ENCODE data around the gene DCPS.
"Not testable (repeated sequence)": the region's sequence is repeated elsewhere in the genome, so short reads cannot be mapped to it uniquely, and the experiment has no call there.

Gene DCPS

DNA sequence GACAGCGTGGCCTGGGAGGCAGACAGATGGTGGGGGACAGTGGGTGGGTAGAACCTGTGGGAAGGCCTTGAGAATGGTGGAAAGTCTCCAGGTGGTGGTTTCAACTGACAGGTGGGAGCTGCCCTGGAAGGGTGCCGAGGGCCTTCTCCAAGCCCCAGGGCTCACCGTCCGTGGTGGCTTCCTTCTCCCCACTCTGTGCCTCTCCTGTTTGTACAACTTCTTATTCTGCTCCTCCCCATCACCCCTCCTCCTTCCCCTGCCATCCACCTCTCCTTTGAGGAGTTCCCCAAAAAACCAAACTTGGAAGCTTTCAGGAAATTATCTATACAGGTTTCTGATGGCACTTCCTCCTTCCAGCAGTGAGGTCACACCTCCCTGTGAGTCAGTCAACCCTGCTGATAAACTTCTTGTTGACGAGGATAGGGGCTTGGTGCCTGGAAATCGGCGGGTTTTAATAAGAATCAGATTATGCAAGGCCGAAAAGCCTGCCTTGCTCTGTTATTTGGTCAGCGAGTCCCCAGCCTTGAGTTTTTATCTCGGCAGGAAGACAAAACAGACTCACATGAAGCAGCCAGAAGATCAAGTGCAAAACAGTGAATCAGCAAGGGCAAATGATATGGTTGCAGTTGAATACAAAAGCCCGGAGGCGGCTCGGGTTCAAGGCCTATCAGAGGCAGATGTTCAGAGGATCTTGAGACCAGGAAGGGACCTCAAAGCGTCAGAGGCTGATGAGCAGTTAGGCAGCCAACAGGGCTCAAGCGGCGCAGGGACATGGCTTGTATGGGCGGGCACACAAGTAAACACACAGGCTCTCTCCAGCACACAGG, 42.1 kb downstream of the DCPS start:
- TF ChIP-seq, protein P1, sequence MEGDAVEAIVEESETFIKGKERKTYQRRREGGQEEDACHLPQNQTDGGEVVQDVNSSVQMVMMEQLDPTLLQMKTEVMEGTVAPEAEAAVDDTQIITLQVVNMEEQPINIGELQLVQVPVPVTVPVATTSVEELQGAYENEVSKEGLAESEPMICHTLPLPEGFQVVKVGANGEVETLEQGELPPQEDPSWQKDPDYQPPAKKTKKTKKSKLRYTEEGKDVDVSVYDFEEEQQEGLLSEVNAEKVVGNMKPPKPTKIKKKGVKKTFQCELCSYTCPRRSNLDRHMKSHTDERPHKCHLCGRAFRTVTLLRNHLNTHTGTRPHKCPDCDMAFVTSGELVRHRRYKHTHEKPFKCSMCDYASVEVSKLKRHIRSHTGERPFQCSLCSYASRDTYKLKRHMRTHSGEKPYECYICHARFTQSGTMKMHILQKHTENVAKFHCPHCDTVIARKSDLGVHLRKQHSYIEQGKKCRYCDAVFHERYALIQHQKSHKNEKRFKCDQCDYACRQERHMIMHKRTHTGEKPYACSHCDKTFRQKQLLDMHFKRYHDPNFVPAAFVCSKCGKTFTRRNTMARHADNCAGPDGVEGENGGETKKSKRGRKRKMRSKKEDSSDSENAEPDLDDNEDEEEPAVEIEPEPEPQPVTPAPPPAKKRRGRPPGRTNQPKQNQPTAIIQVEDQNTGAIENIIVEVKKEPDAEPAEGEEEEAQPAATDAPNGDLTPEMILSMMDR (IDR thresholded peaks at IDR 0.05; ENCODE audit: low read depth, low read length), result no peak
- peak; percentile 78 for DNase-seq
- H3K9me3 ChIP-seq, result no peaks in the 10 kb centered on the region
- H3K27me3 ChIP-seq, result no peaks in the 10 kb centered on the region
- H3K4me1 ChIP-seq, result peaks cover 45% of the 10 kb centered on the region
- H3K4me3 ChIP-seq (ENCODE audit: low read depth, low read length), result no peak overlapping the region
- peaks cover 5% of the 10 kb centered on the region for H3K36me3 ChIP-seq

DNA sequence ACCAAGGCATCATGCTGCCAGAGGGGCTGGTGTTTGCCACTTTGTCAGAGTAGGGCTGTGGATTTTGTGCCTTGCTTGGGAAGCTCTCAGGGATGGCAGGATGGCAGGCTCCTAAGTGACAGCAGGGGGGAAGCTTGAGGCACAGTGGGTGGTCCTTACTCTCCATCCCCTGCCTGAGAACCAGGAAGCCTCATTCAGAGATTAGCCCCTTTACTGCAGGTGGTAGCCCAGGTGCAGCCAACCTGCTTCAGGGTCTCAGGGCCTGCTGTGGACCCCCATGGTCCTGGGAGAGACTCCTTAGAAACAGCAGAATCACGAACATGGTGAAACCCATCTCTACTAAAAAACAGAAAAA, 42.7 kb downstream of the DCPS start:
- no peak for DNase-seq
- Histone ChIP-seq H3K4me1 (peaks cover 41% of the 10 kb centered on the region), H3K4me3 (ENCODE audit: low read depth, low read length) (no peak overlapping the region), H3K27me3 (no peaks in the 10 kb centered on the region), H3K36me3 (peaks cover 5% of the 10 kb centered on the region), H3K9me3 (no peaks in the 10 kb centered on the region)
- TF ChIP-seq, protein P1 (IDR thresholded peaks at IDR 0.05; ENCODE audit: low read depth, low read length), result no peak

DNA sequence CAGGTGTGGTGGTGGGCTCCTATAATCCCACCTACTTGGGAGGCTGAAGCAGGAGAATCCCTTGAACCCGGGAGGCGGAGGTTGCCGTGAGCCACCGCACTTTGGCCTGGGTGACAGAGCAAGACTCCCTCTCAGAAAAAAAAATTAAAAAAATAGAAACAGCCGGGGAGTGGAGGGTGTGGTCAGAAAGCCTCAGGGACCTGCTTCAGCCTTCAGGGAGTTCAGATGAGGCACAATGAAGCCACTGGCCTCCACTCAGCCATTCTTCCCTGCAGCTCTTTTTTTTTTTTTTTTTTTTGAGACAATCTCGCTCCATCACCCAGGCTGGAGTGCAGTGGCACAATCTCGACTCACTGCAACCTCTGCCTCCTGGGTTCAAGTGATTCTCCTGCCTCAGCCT, 43.1 kb downstream of the DCPS start:
- not testable (repeated sequence) for DNase-seq; H3K36me3 ChIP-seq; H3K9me3 ChIP-seq; H3K4me3 ChIP-seq (ENCODE audit: low read depth, low read length); H3K27me3 ChIP-seq
- H3K4me1 ChIP-seq, result peaks cover 37% of the 10 kb centered on the region

DNA sequence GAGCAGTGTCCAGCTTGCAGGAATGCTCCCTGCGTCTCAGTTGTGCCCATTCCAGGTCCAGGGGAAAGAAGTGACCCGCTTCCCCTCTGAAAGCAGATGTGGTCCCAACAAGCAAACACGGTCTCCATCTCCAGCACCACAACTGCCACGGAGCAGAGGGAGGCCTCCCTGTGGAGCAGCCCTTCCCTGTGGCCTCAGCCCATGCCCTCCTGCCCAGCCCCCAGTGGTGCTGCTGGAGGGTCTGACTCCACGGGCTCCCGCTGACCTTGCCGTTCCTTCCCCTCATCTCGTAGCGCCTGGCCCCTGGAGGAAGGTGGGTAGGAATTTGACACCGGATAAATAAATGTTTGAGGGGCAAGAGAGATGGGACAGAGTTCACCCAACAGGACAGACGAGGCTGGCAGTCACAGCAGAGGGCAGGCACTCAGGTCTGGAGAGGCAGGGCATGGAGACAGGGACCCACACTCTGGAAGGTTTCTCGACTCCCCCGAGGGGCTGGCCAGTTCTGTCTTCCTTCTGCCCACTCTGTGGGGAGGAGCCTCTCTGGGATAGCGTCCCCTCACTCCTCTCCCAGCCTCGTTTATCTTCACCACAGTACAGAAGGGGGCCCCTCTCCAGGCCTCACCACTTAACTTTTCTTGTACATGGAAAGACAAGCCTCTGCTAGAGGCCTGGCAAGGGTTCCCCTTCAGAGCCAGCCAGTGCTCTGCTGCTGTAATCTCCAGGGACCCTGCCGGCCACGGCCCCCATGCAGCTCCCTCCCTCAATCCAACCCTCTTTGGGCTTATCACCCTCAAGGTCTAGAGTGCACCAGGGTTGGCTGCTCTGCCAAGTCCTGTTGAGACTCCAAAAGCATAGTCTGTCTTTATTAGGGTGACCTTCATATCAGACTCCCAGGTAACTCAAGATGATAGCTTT, 44.1 kb downstream of the DCPS start:
- H3K36me3 ChIP-seq, result peaks cover 5% of the 10 kb centered on the region
- peak; percentile 74 for DNase-seq
- no peaks in the 10 kb centered on the region for H3K27me3 ChIP-seq
- H3K4me1 ChIP-seq, result peaks cover 31% of the 10 kb centered on the region
- no peaks in the 10 kb centered on the region for H3K9me3 ChIP-seq
- TF ChIP-seq, protein P1 (IDR thresholded peaks at IDR 0.05; ENCODE audit: low read depth, low read length), result no peak
- H3K4me3 ChIP-seq (ENCODE audit: low read depth, low read length), result no peak overlapping the region

DNA sequence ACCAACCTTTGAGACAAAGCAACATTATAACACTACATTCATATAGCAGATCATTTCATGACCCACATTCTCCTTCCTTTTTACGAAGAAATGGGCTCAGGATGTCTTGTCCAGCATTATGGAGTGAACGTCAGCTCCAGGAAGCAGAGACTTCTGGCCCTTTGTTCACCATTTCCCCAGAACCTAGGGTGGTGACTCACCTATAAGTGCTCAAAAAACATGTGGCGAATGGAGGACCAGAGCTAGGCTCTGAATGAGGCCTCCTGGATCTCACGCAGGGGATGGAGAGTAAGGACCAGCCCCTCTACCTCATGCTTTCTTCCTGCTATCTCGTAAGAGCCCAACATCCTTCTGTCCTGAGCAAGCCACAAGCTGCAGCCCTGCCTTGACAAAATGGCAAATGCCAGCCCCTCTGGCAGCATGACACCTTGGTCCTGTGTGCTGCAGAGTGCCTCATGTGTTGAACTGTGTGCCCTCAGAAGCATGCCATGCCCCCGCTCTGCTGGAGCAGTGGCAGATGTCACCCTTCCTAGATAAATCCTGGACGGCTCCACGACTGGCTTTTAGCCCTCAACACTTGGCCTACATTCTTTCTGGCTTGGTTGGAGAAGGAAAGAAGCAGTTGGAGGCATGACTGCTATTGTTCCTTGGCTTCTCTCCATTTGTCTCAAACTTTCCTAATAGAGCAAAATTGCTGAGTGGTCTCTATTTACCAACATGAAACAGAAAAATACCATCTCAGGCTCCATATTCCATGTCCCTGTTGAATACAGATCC, 45.1 kb downstream of the DCPS start:
- H3K36me3 ChIP-seq, result peaks cover 5% of the 10 kb centered on the region
- no peak for DNase-seq
- H3K4me3 ChIP-seq (ENCODE audit: low read depth, low read length), result no peak overlapping the region
- no peaks in the 10 kb centered on the region for H3K9me3 ChIP-seq
- H3K4me1 ChIP-seq, result peaks cover 31% of the 10 kb centered on the region
- TF ChIP-seq, protein P1 (IDR thresholded peaks at IDR 0.05; ENCODE audit: low read depth, low read length), result no peak
- H3K27me3 ChIP-seq, result no peaks in the 10 kb centered on the region

DNA sequence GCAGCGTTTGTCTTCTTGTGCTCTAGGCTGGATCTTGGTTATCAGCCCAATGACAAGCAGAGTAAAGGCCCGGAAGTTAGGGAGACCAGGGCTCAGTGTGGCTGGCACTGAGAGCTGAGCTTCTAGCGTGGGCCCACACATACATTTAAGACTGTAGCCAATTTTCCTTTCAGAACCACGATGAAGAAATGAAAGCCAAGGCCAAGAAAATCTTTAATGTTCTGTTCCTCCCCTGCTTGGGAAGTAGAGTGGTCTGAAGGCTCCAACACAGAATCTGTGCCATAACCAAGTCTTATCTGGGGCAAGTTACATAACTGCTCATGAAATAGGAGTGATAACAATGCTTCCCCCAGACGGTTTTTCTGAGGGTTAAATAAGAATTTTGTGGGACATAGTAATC, 47.0 kb downstream of the DCPS start:
- DNase-seq, result no peak
- TF ChIP-seq, protein P1 (IDR thresholded peaks at IDR 0.05; ENCODE audit: low read depth, low read length), result no peak
- Histone ChIP-seq H3K9me3 (no peaks in the 10 kb centered on the region), H3K36me3 (no peaks in the 10 kb centered on the region), H3K4me3 (ENCODE audit: low read depth, low read length) (no peak overlapping the region), H3K4me1 (peaks cover 25% of the 10 kb centered on the region), H3K27me3 (no peaks in the 10 kb centered on the region)

All from BE2C (cell line).